GM12872 (cell line): Measurements from ENCODE around the gene ZNF823.

Experiments used
- TF ChIP-seq, protein P1 (sequence below): IDR thresholded peaks from 3 replicates; pipeline ENCODE4 v1.5.1; 2011; ENCODE audit warnings: low read depth, mild to moderate bottlenecking, low read length, moderate library complexity; ENCODE audit not compliant: insufficient read depth

Gene ZNF823

DNA sequence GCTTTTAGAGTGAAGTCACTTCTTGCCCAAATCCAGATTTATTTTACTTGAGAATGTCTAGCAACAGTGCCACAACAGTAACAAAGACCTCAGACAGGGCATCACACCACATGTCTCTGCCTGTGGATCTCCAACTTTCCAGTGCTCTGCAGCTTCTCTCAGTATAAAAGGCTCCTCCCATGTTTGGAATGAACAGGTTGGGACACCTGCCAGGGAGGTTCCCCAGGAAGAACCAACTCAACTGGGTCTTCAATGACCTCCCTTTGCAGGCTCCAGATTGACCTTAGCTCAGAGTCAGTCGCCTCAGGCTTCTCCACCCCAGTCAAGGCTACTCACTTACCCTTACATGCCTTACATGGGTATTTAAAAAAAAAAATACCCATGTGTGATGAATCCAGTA, 3.4 kb downstream of the ZNF823 start:
- TF ChIP-seq, protein P1, sequence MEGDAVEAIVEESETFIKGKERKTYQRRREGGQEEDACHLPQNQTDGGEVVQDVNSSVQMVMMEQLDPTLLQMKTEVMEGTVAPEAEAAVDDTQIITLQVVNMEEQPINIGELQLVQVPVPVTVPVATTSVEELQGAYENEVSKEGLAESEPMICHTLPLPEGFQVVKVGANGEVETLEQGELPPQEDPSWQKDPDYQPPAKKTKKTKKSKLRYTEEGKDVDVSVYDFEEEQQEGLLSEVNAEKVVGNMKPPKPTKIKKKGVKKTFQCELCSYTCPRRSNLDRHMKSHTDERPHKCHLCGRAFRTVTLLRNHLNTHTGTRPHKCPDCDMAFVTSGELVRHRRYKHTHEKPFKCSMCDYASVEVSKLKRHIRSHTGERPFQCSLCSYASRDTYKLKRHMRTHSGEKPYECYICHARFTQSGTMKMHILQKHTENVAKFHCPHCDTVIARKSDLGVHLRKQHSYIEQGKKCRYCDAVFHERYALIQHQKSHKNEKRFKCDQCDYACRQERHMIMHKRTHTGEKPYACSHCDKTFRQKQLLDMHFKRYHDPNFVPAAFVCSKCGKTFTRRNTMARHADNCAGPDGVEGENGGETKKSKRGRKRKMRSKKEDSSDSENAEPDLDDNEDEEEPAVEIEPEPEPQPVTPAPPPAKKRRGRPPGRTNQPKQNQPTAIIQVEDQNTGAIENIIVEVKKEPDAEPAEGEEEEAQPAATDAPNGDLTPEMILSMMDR: no peak

DNA sequence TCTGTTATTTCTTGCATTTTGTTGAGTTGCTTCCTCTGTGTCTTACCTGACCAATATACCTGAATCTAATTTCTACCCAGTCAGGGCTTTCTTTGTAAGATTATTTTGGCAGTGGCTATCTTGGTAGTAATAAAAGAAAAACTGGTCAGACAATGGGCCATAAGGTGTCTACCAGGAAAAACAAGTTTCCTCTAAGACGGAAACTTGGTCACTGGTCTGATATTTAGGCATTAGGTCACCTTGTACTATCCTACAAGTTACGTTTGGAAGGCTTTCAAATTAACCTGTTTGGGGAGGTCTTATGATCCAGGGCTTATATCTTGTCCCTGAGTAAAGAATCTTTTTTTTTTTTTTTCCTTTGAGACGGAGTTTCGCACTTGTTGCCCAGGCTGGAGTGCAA, 9.2 kb downstream of the ZNF823 start:
- TF ChIP-seq, protein P1: no peak

GRCh38 chr19:11722414-11722813, 16.3 kb downstream of the ZNF823 start:
- TF ChIP-seq, protein P1: no peak

DNA sequence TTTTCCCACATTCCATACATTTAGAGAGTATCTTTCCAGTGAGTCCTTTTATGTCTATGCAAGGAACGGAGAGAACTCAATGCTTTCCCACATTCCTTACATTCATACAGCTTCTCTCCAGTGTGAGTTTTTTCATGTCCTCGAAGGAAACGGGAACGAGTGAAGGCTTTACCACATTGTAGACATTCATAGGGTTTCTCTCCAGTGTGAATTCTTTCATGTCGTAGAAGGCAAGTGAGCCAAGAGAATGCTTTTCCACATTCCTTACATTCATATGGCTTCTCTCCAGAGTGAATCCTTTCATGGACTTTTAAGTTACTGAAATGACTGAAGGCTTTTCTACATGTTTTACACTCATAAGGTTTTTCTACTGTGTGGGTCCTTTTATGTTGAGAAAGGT, 17.1 kb downstream of the ZNF823 start:
- TF ChIP-seq, protein P1: no peak

DNA sequence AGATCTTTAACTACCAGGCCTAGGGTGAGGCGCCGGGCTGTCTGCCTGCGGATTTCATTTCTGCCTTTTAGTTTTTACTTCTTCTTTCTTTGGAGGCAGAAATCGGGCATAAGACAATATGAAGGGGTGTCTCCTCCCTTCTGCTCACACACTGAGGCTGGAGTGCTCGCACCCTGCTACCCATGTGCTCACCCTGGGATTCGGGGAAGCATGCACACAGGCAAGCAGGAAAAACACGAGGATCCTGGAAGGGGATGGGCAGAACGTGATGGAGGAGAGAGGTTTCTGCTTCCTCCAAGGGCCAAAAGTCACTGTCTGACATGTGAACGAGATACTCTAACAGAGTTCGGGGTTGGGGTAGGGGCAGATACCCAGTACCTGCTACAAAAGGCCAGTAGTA, 28.4 kb downstream of the ZNF823 start:
- TF ChIP-seq, protein P1: no peak

- TF ChIP-seq, protein P1: no peak
Measured at GRCh38 chr19:11708457-11708856, 30.3 kb downstream of the ZNF823 start.

DNA sequence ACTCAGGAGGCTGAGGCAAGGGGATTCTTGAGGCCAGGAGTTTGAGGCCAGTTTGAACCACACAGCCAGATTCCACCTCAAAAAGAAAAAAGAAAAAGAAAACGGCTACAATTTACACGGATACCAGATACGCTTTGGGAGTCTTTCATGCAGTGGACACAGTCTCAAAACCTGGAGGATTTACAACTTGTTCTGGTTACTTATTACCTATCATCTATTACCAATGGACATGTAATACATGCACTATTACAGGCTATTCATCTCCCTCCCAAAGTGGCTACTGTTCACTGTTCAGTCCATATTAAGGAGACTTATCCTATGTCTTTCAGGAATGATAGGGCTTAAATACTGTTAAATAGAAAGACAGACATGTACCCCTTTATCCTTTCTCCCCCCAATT, 33.3 kb downstream of the ZNF823 start:
- TF ChIP-seq, protein P1: no peak

DNA sequence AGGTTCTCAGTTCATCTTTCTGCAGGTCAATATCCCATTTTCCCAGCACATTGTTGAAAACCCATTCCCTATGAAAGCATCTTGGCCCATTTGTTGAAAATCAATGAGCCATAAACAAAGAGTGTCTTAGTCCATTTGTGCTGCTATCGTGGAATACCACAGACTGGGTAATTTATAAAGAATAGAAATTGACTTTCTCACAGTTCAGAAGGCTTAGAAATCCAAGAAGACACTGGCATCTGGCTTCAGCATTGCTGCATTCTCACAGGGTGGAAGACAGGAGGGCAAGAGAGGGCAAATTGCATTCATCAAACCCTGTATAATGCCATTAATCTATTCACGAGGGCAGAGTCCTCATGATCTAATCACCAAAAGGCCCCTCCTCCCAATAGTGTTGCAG, 34.1 kb downstream of the ZNF823 start:
- TF ChIP-seq, protein P1: no peak
